ENCODE data around the gene UNKL.

DNA sequence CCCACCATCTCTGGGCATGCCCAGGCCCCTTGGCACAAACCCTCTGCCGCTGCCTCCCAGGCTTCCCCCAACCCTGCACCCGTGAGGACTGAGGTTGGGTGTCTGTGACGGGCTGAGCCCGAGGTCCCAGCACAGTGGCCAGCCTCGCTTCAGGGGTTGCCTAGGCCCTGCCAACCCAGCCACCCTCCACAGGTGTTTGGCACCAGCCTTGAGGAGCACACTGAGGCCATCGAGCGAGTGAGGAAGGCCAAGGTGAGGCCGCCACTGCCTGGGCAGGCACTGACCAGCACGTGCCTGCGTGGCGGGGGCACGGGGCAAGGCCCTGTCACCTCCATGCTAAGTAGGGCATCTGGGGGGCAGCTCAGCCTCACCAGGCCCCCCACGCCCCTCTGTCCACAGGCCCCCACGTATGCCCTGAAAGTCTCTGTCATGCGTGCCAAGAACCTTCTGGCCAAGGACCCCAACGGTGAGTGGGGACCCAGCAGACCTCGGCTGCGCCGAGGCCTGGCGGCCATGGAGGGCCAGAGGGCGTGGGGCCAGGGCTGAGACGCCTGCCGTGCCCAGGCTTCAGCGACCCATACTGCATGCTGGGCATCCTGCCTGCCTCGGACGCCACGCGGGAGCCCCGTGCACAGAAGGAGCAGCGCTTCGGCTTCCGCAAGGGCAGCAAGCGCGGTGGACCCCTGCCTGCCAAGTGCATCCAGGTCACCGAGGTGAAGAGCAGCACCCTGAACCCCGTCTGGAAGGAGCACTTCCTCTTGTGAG, 73.6 kb downstream of the UNKL start:
- TF ChIP-seq TAF1 (IDR thresholded peaks at IDR 0.05; ENCODE audit: low read depth) (no peak), ZBTB7A (IDR thresholded peaks at IDR 0.05; ENCODE audit: low read depth) (0 out of 2 replicates have a peak, but pooled peaks have one; percentile 7), RAD21 (IDR thresholded peaks at IDR 0.05; ENCODE audit: low read depth) (no peak), REST (IDR thresholded peaks at IDR 0.05; ENCODE audit: low read depth) (no peak), MAX (IDR thresholded peaks at IDR 0.05) (no peak), EP300 (IDR thresholded peaks at IDR 0.05; ENCODE audit: borderline replicate concordance) (no peak), NFIC (IDR thresholded peaks at IDR 0.05) (no peak), USF1 (IDR thresholded peaks at IDR 0.05) (no peak), YY1 (IDR thresholded peaks at IDR 0.05; ENCODE audit: low read depth) (no peak)

Data from Ishikawa (cell line).